HepG2 (cell line): ENCODE measurements around the gene STK32B. TPM values are rescaled to one million over a fixed set of nuclear protein-coding genes. Genes with fewer than 3 reads are reported as not detected.

Source experiments
- ATAC-seq: fragments of 200-7000 bp; cut with Tn5 transposase; 3 replicates; pipeline ENCODE4 v1.9.1; 2020; ENCODE audit warnings: mild to moderate bottlenecking, moderate library complexity
- BruUV-seq: library from RNA; stranded (reverse); fragments of 400-500 nt; replicated peaks from 2 replicates; lab custom pipeline; 2021; lab: Mats Ljungman, UMichigan
- CTCF ChIA-PET: fragments of 300-600 bp; formaldehyde crosslinking; extraction: SDS; loops from one replicate; lab custom pipeline; 2021; ENCODE audit warnings: low total read pairs, inconsistent platforms, low intra/inter-chr PET ratio; lab: Yijun Ruan, JAX
- POLR2A ChIA-PET: fragments of 350-600 bp; sonication (Branson Sonifier 250); formaldehyde crosslinking; loops from one replicate; lab custom pipeline; 2020; ENCODE audit warnings: antibody characterized with exemption, inconsistent platforms; lab: Yijun Ruan, JAX
- DNase-seq: peaks from one replicate; pipeline ENCODE4 v3.0.0-alpha.2; 2015; ENCODE audit warnings: low spot score
- FAIRE-seq: peaks from 3 replicates; lab custom pipeline; 2011; peaks lifted over from hg19 to GRCh38; lab: Jason Lieb, UNC
- H2AFZ ChIP-seq: one replicate; pipeline ENCODE4 v1.6.1; 2011; ENCODE audit warnings: low read length, inconsistent platforms
- H3K27ac ChIP-seq: fragments of 300-600 bp; 3 replicates; pipeline ENCODE4 v1.8.0; 2011; ENCODE audit warnings: mixed run types, mild to moderate bottlenecking, mixed read lengths, low read length, inconsistent platforms; ENCODE audit not compliant: insufficient read depth; ENCODE audit errors: extremely low read length
- H3K27me3 ChIP-seq, 2 experiments: fragments of 200-600 bp in 1 of 2; 2 replicates in 1 of 2; 3 replicates in 1 of 2; pipeline versions ENCODE4 v1.6.0 to v1.8.0; 2011; ENCODE audit warnings: low read length in 2 of 2, mild to moderate bottlenecking in 2 of 2, moderate library complexity in 2 of 2, inconsistent platforms in 1 of 2; ENCODE audit not compliant: insufficient read depth in 2 of 2, control insufficient read depth in 1 of 2
- H3K36me3 ChIP-seq, 2 experiments: fragments of 200-600 bp in 1 of 2; replicated peaks in 1 of 2; 2 replicates in 1 of 2; 3 replicates in 1 of 2; pipeline versions ENCODE4 v1.5.1 to v1.8.0; 2011; ENCODE audit warnings: low read length in 2 of 2, inconsistent platforms in 1 of 2; ENCODE audit not compliant: insufficient read depth in 2 of 2, control insufficient read depth in 1 of 2
- H3K4me1 ChIP-seq: 2 replicates; pipeline ENCODE4 v1.5.1; 2012; ENCODE audit warnings: low read length, inconsistent platforms; ENCODE audit not compliant: insufficient read depth
- H3K4me2 ChIP-seq: 2 replicates; pipeline ENCODE4 v1.6.0; 2011; ENCODE audit warnings: low read depth, low read length, inconsistent platforms
- H3K4me3 ChIP-seq, 3 experiments: fragments of 200-600 bp in 1 of 3; sonication (generic), shearing (Covaris generic) in 1 of 3; replicated peaks in 1 of 3; 2 replicates each; pipeline ENCODE4 v1.5.1; 2011 to 2016; ENCODE audit warnings: low read length in 3 of 3, inconsistent platforms in 2 of 3, low read depth in 2 of 3, mild to moderate bottlenecking in 2 of 3, control low read depth in 1 of 3, mixed read lengths in 1 of 3; ENCODE audit not compliant: insufficient read depth in 1 of 3
- H3K79me2 ChIP-seq: one replicate; pipeline ENCODE4 v1.6.1; 2011; ENCODE audit warnings: low read length, inconsistent platforms; ENCODE audit not compliant: insufficient read depth
- H3K9ac ChIP-seq: 2 replicates; pipeline ENCODE4 v1.6.0; 2011; ENCODE audit warnings: mild to moderate bottlenecking, low read depth, low read length, inconsistent platforms; ENCODE audit not compliant: insufficient read depth
- H3K9me3 ChIP-seq: 2 replicates; pipeline ENCODE4 v1.5.1; 2012; ENCODE audit warnings: mild to moderate bottlenecking, low read length
- H4K20me1 ChIP-seq: 2 replicates; pipeline ENCODE4 v1.6.0; 2011; ENCODE audit warnings: inconsistent platforms, mild to moderate bottlenecking, low read length, moderate library complexity; ENCODE audit not compliant: insufficient read depth
- ATF7 ChIP-seq, 2 experiments: fragments of 450-650 bp in 1 of 2; sonication (generic) in 1 of 2; formaldehyde crosslinking in 1 of 2; IDR thresholded peaks; 2 replicates each; pipeline versions ENCODE4 v1.4.0 to v1.6.1; 2016 to 2020; ENCODE audit warnings: antibody characterized with exemption in 1 of 2, mild to moderate bottlenecking in 1 of 2, missing genetic modification reagents in 1 of 2
- CREB1 ChIP-seq, 2 experiments: fragments of 450-650 bp in 1 of 2; IDR thresholded peaks; 2 replicates each; pipeline ENCODE4 v1.6.1; 2016 to 2017; ENCODE audit warnings: control low read depth in 1 of 2, mild to moderate bottlenecking in 1 of 2, missing compliant biosample characterization in 1 of 2, missing genetic modification characterization in 1 of 2
- KLF12 ChIP-seq: sonication (generic); formaldehyde crosslinking; IDR thresholded peaks from 2 replicates; pipeline ENCODE4 v1.4.0; 2020; ENCODE audit warnings: missing genetic modification reagents, borderline replicate concordance
- NFE2L2 ChIP-seq: fragments of 150-350 bp; IDR thresholded peaks from 2 replicates; pipeline ENCODE4 v1.6.1; 2014; ENCODE audit warnings: low read length
- NR0B2 ChIP-seq: sonication (generic); formaldehyde crosslinking; IDR thresholded peaks from 2 replicates; pipeline ENCODE4 v1.4.0; 2020; ENCODE audit warnings: mild to moderate bottlenecking, missing genetic modification reagents
- SP2 ChIP-seq: sonication (generic); formaldehyde crosslinking; IDR thresholded peaks from 2 replicates; pipeline ENCODE4 v1.5.1; 2020; ENCODE audit warnings: mild to moderate bottlenecking, missing genetic modification reagents
- ZBTB34 ChIP-seq: sonication (generic); formaldehyde crosslinking; IDR thresholded peaks from 2 replicates; pipeline ENCODE4 v1.8.0; 2022; ENCODE audit warnings: mild to moderate bottlenecking, missing genetic modification reagents
- ZMYM2 ChIP-seq: sonication (generic); formaldehyde crosslinking; IDR thresholded peaks from 2 replicates; pipeline ENCODE4 v1.8.0; 2022; ENCODE audit warnings: mild to moderate bottlenecking, missing genetic modification reagents
- ZNF597 ChIP-seq: sonication (generic); formaldehyde crosslinking; IDR thresholded peaks from 2 replicates; pipeline ENCODE4 v1.5.0; 2020; ENCODE audit warnings: missing genetic modification reagents
- ZNF670 ChIP-seq: sonication (generic); formaldehyde crosslinking; IDR thresholded peaks from 2 replicates; pipeline ENCODE4 v1.8.0; 2022; ENCODE audit warnings: mild to moderate bottlenecking, missing genetic modification reagents, borderline replicate concordance
- ZNF800 ChIP-seq: sonication (generic); formaldehyde crosslinking; IDR thresholded peaks from 2 replicates; pipeline ENCODE4 v1.4.0; 2020; ENCODE audit warnings: missing genetic modification reagents
- WGBS: methylation state at CpG from one replicate; pipeline ENCODE4 v1.1.6; 2017; ENCODE audit warnings: low lambda C conversion rate; 5-methylcytosine and 5-hydroxymethylcytosine counted together
- in situ Hi-C: cut with HindIII; loops from 2 replicates; pipeline ENCODE4 v1.10.0; 2017; ENCODE audit warnings: low pct_unique_long_range_greater_than_20kb; ENCODE audit not compliant: extremely low pct_ligation_motif_present
- intact Hi-C: fragments of 100-400 bp; cut with micrococcal nuclease; formaldehyde crosslinking; loops from one replicate; pipeline ENCODE4 v1.10.0; 2022; ENCODE audit not compliant: unreplicated experiment
- polyA plus RNA-seq, 8 experiments: library from polyadenylated mRNA; depleted of rRNA in 3 of 8; stranded (reverse) in 7 of 8; unstranded in 1 of 8; fragments of >200 nt; fragmentation: Illumina TruSeq in 4 of 8; extraction: Trizol in 4 of 8; gene quantifications; 2 replicates each; pipeline versions ENCODE4 v1.2.1 to v1.2.3, GENCODE V29; 2011 to 2016; ENCODE audit warnings: low read depth in 4 of 8, missing spikeins in 1 of 8, mixed read lengths in 1 of 8; ENCODE audit not compliant: insufficient read depth in 1 of 8
- total RNA-seq, 5 experiments: library from RNA; depleted of rRNA; stranded (reverse); fragments of >200 nt; fragmentation: Illumina TruSeq; extraction: Trizol; gene quantifications; 2 replicates each; pipeline ENCODE4 v1.2.3, GENCODE V29; 2016; ENCODE audit warnings: low read depth in 1 of 5

STK32B gene
- total and polyA plus RNA-seq, 2 of the 13 experiments (the other 11 are each of a cell fraction or from before 2014, with no cell fraction given), result not detected

- FAIRE-seq (no peak), ATAC-seq (no peak), DNase-seq (no peak)
- no peak overlapping the region for H3K4me2 ChIP-seq
- H4K20me1 ChIP-seq, result no peaks in the 10 kb centered on the region; the same call in 1 of the 2 replicates
- no peaks in the 10 kb centered on the region for H3K79me2 ChIP-seq
- in situ Hi-C loops (no loop called here), intact Hi-C loops (no loop called here)
- TF ChIP-seq NR0B2 (CRISPR knock-in tag), result no peak
- TF ChIP-seq CREB1 (IDR thresholded peaks at IDR 0.05), result peak; percentile 77
- TF ChIP-seq CREB1 (CRISPR knock-in tag; IDR thresholded peaks at IDR 0.05), result no peak
- peak; percentile 82 for TF ChIP-seq ATF7 (IDR thresholded peaks at IDR 0.05)
- TF ChIP-seq ATF7 (CRISPR knock-in tag; IDR thresholded peaks at IDR 0.05), result no peak
- H3K27me3 ChIP-seq, result no peaks in the 10 kb centered on the region; a peak in 1 of 5 replicates
- no peak overlapping the region for H3K4me3 ChIP-seq
- POLR2A ChIA-PET, result no interaction called here
- 3% methylated on average over 2 of the region's 2 CpGs for WGBS
- no peaks in the 10 kb centered on the region for H3K4me1 ChIP-seq
- no TSS peak for BruUV-seq
- H3K27ac ChIP-seq, result no peak overlapping the region
- CTCF ChIA-PET, result no interaction called here
- H3K36me3 ChIP-seq, result no peaks in the 10 kb centered on the region
- H2AFZ ChIP-seq, result no peak overlapping the region
- no peak overlapping the region for H3K9ac ChIP-seq
- peaks cover 15% of the 10 kb centered on the region for H3K9me3 ChIP-seq
These were observed 30.2 kb downstream of the STK32B start for GRCh38 chr4:5081441-5081999.

GRCh38 chr4:5082376-5082775, 31.1 kb downstream of the STK32B start:
- H3K79me2 ChIP-seq, result no peaks in the 10 kb centered on the region
- no peak overlapping the region for H3K9ac ChIP-seq
- no peak overlapping the region for H3K4me2 ChIP-seq
- ChIA-PET CTCF (no interaction called here), POLR2A (no interaction called here)
- H3K4me3 ChIP-seq, result no peak overlapping the region
- H3K9me3 ChIP-seq, result peaks cover 15% of the 10 kb centered on the region
- in situ Hi-C loops (no loop called here), intact Hi-C loops (no loop called here)
- no peaks in the 10 kb centered on the region for H3K4me1 ChIP-seq
- no peak overlapping the region for H2AFZ ChIP-seq
- no peaks in the 10 kb centered on the region for H3K36me3 ChIP-seq
- ATAC-seq, result no peak
- no peak for DNase-seq
- no peak for FAIRE-seq
- no peaks in the 10 kb centered on the region; a peak in 1 of 5 replicates for H3K27me3 ChIP-seq
- no TSS peak for BruUV-seq
- 12% methylated on average over 2 of the region's 2 CpGs for WGBS
- no peak overlapping the region for H3K27ac ChIP-seq
- H4K20me1 ChIP-seq, result no peaks in the 10 kb centered on the region
- TF ChIP-seq NFE2L2, result no peak
- TF ChIP-seq ZMYM2 (CRISPR knock-in tag), result no peak
- TF ChIP-seq ZBTB34 (CRISPR knock-in tag), result no peak
- no peak for TF ChIP-seq ZNF800 (CRISPR knock-in tag)
- no peak for TF ChIP-seq SP2 (CRISPR knock-in tag)
- no peak for TF ChIP-seq KLF12 (CRISPR knock-in tag)
- TF ChIP-seq ZNF597 (CRISPR knock-in tag), result no peak
- TF ChIP-seq ZNF670, result no peak
